Posterior vena cava (tissue), 2 donors: ENCODE data around the gene IFRD2. TPM values are rescaled to one million over a fixed set of nuclear protein-coding genes. Genes with fewer than 3 reads are reported as not detected.

Experiments used
- DNase-seq: peaks from one replicate; pipeline ENCODE4 v3.0.0-alpha.2; 2020; ENCODE audit warnings: low spot score
- intact Hi-C, 2 donors: fragments of 100-400 bp; cut with DNase I; formaldehyde crosslinking; loops; one replicate each; pipeline versions ENCODE4 v1.14.1 to v1.14.2; 2022 to 2023
- total RNA-seq, 2 donors: library from RNA; stranded (reverse); fragmentation: NEBNext Ultra II Directional; extraction: Animal tissue kit (Norgen Biotek cat#: 25700); gene quantifications; one replicate each; pipeline ENCODE4 v1.2.1, GENCODE V29; 2021
- donor health status: DM: yes; HTN: yes; CAD: no.
- donor health status: DM: yes; HTN: yes; CAD: no.

IFRD2 gene
- total RNA-seq, 2 donors from 2014 or later = 47.3 to 53.3 TPM

DNA sequence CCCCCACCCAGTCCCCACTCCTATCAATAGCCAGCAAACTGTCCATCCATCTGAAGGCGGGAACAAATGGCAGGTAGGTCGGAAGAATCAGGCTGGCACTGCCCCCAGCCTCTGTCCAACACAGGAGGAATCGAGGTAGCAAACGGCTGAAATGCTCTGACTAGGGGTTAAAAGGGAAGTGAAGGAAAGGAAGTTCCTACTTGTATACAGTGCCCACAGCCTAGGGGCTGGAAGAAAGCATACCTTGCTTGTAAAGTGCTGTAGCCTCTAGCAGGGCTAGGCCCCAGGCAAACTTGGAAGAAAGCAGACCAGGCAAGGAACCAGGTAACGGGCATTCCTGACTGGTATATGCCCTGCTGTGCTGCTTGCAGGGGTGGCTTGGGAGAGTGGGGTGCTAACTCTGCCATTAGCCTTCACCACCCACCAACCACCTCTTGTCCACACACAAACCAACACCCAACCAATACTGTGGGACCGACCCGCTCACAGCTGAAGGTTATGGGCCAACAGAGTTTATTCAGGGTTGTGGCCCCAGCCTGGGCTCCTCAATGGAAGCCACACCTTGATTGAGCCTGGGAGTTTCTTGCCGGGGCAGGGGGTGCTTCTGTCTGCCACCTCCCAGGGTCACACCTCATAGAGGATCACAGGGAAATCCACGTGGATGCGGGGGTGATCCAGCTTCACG lies 33.4 kb upstream of the IFRD2 start:
- intact Hi-C loops = no loop called here
- DNase-seq = no peak

DNA sequence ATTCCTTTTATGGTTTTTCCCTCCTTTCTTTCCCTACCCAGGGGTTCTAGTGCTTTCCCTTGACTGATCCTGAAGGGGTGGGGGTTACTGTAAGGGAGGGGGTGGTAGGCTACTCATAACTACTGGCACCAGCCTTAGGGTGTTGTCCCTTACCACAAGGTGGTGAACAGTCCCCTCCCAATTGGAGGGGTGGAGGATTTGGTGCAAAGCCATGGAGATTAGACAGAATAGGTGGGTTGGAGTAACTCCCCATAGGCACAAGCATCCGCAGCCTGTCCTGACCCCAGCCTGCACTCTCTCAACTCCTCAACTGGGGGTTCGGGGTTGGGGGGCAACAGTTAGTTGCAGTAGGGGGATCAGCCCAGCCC lies 32.9 kb upstream of the IFRD2 start:
- intact Hi-C loops = no loop called here

DNA sequence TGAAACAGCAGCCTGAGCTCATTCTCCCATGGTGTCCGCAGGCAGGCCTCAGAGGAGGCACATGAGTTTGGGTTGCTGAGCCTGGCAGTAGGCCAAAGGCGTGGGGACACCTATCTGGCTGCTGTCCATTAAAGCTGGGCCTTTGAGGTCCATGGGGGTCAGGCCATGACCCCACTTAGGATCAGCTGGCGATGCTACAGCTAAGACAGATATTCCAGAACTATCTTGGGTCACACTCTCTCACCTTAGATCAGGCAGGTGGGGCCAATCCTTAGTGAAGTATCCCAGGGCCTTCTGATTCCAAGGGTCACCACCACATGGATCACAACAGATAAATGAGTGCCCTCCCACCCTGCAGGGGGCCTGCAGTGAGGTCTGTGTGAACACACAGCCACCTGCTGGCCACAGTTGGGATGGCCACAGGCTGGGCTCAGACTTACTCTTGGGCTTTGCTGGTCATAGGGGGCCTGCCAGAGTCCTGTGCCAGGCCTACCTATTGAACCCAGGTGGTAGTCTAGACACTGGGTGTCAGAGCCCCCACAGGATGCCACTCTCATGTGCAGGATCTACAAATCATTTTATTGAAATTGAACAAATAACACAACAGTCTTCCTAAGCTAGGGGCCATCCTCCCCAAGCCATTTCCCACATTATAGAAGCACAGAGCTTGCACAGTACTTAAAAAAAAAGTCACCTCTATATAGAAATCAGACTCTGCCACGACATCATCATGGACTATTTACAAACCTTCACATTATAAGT lies 32.3 kb upstream of the IFRD2 start:
- peak; percentile 89 for DNase-seq
- intact Hi-C loops = no loop called here

More for the DNA sequence above, 32.9 kb upstream of the IFRD2 start:
- no peak for DNase-seq

DNA sequence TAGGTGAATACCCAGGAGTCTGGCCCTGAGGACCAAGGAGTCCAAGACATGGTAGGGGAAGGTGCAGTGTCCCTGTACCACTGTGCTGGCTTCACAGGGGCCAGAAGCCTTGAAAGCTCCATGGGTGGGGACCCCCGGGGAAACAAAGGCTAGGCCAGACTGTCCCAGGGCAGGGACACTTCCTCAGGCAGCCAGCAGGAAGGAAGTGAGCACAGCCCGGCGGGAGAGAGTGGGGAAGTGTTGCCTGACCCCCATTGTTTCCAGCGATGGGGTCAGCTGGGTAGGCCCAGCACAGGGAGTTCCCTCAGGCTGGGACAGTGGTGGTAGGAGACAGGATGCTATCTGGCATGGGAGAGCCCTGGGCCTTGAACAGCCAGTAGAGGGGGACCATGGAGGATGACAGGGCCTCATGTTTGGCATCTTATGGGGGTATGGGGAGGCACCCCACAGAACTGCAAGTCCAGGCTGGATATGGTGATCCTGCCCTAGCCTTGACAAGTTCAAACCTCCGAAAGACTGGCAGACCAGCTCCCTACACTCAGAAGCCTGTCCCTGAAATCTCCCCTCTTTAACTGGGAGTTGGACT lies 31.5 kb upstream of the IFRD2 start:
- intact Hi-C loops = no loop called here
- DNase-seq = peak; percentile 86

DNA sequence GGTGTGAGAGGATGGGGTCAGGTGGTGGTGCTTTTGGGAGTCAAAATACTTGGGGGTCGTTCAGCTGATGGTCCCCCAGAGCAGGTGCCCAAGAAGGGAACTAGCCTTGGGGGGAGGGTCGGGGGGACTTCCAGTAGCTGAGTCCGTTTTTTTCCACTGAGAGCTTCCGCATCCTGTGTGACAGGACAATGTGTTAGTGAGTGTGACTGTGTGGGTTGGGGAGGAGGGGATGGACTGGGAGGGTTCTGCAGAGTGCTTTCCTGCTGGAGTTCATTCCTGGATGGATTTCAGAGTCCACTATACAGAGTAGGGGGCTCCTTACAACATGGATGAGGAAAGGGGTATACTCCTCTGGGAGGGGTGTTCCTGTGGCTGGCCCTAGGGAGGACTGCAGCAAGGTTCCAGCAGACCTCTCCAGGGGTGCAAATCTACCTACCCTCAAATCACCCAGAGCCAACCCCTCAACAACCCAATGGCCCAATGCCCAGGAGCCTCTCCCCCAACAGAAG lies 30.9 kb upstream of the IFRD2 start:
- intact Hi-C loops = no loop called here
- no peak for DNase-seq

DNA sequence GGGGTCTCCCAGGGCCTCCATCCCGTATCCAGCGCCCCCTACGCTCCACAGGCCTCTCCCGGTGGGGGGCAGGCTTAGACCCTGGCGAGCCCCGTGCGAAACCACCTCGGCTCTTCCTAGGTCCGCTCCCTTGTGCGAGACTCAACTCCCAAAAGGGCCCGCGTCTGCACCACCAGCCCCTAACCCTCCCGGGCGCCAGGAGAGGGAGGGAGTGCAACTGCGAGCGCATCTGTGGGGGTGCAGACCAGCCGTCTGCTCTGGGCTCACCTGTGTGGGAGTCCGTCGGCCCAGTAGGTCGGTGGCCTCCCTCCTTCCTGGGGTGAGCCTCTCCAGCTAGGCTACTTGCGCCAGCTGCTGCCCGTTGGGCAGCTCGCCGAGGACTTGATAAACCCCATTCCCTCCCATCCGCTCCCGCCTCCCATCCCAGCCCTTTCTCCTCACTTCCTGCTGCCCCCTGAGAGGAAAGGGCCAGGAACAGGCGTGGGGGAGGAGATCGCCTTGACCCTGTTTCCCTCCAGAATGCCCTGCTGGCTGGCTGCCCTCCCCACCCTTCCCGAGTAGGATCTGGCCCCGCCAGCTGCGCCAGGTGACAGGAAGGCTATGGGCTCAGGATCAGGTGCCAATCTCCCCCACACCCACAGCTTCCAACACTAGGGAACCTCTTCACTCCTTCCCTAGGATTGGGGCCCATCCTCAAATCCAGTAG lies 30.3 kb upstream of the IFRD2 start, which contains the start of gene HYAL2:
Gene HYAL2, minus strand, starts transcription at position 360 of the 706 bp plus-strand sequence. CDS start 2,256 bp downstream, outside the sequence.
- intact Hi-C loops = loop anchor here in 1 of 2 donors (1.0 kb wide), 1 partner anchor 30 kb away; no protein-coding TSS in a partner anchor
- peak; percentile 91 for DNase-seq

DNA sequence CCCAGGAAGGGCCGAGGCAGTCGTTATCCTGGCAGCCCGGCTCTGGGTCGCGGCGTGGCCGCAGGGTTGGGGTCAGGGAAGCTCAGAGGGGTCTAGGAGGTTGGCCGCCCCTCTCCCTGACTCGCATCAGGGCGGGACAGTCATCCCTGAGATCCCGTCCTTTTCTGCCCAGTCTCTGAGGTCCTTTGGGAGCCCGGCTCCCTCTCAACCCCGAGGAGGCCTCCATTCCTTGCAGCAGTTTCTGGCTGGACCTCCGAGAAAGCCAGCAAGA lies 29.8 kb upstream of the IFRD2 start:
- intact Hi-C loops = loop anchor here in 1 of 2 donors (1.0 kb wide), 1 partner anchor 30 kb away; no protein-coding TSS in a partner anchor
- no peak for DNase-seq

DNA sequence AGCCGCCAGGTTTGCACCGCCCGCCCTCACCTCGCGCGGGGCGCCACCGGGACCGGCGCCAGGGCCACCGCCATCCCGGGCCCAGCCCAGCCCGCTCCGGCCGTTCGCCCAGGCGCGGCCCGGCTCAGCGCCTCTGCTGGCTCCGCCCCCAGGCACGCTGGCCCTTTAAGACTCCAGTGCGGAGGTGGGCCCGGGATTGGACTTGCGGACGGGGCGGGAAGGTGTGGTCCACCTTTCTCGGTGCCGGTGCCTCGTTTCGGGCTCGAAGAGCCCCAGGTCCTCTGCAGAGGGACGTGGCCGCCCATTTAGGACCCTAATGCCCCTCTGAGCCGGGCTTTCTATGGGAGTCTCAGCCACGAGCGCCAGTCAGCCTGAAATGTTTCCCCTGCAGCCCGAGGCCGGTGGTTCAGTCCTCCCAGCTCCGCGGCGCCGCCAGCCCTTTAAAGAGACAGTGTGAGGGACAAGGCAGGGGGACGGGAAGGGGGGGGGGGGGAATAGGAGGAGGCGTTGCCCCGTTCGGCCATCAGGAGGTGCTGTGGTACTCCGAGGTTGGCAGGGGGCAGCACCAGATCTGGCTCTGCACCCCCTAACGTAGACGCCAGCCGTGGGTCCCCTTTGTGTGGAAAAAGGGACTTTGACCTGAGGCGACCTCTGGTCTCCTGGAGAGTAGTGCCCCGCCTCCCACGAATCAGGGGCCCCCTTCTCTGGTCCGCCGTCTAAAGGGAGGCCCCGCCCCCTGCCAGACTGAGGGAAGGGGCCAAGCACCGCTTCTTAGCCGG lies 29.3 kb upstream of the IFRD2 start:
- peak; percentile 96 for DNase-seq
- intact Hi-C loops = loop anchor here in 1 of 2 donors (1.0 kb wide), 1 partner anchor 31 kb away; no protein-coding TSS in a partner anchor

DNA sequence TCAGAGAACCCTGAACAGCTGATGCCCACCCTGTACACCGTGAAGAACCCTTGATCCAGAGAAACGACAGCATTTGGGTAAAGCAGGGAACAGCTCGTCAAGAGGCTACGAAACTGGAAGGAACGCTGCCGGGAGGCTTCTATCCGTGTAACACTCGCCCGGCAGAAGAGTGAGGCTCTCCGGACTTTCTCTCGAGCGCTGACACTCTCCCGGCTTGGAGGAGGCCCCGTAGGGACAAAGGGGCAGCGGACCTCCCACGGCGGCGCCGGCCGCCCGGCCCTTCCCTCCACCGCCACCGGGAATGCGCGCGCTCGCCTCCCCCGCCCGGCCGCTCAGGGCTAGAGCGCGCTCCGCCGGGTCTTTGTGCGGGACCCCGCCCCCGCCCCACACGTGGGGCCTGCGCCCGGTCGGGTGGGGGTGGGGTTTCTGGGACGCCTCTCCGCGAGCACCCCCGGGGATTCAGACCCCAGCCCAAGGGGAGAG lies 28.7 kb upstream of the IFRD2 start:
- peak; percentile 91 for DNase-seq
- intact Hi-C loops = no loop called here

DNA sequence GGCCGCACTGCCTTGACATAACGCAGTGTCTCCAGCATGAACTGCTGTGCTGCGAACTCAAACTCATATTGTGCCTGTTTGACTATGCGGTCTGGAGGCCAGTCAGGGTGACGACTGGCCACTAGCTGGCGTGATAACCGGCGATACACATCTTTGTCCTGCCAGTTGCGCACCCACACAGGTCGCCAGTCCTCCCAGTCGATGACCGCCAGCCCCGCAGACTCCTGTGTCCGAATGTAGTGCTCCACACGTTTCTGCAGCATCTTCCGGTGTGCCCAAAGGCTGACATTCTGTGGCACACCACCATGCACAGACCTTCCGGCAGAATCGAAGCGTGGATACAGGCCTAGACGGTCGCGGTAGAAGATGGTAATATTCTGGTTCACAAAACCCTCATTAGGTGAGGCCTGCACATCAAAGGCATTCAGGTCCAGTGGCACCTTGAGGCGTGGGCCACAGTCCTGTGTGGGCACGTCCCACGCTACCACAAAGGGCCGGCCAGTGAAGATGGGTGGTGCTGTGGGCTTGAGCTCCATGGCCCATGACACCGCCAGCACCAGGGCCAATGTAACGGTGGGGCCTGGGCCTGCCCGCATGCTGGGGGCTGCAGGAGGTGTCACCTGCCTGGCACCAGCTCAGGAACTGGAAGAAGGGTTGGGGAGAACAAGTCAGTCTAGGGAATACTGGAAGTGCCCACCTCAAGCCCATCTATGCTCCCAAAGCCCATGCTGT lies 27.8 kb upstream of the IFRD2 start:
- intact Hi-C loops = no loop called here
- no peak for DNase-seq

DNA sequence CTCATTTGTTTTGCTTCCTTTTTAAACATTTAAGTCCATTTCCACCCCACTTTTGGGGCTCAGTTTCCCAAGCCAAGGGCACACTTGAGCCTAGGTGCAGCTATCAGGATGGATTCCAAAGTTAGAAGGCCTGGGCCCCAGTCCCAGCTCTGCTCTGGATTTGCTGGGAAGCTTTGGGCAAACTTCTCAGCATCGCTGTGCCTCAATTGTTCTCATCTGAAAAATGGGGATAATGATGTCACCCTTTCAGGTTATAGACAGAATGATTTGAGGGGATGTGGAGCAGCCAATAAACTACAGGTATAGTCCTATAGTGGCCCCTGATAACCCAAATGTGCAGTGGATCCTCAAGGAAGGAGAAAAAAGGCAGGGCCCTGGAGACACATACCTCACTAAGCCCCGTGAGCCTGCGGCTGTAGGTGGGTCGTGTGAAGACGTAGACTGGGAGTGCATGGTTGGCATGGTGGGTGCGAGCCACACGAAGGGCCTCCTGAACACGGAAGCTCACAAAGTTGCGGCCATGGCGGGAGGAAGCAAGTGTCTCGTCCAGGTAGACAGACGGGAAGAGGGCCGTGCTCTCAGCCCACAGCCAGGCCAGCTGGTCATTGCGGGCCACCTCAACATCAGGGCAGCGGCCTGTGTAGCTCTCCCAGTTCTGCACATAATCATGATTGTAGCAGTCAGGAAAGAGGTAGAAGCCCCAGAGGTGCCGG lies 27.1 kb upstream of the IFRD2 start:
- intact Hi-C loops = no loop called here
- no peak for DNase-seq

DNA sequence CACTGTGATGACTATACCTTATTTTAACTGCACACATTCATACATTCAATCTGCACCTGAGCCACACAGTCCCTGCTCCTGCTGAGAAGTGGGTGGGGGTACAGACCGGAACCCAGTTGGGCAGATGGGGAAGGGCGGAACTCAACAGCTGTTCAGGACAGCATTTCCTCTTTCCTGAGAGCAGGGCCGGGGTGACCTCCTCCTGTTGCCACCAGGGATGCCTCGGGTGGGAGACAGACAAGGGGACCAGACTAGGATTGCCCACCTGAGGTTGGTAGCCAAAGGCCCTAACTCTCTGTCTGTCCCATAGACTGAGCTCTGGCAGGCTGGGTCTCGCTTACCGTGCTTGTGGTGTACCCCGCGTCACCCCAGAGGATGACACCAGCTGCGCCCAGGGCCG lies 26.4 kb upstream of the IFRD2 start:
- intact Hi-C loops = no loop called here
- no peak for DNase-seq

DNA sequence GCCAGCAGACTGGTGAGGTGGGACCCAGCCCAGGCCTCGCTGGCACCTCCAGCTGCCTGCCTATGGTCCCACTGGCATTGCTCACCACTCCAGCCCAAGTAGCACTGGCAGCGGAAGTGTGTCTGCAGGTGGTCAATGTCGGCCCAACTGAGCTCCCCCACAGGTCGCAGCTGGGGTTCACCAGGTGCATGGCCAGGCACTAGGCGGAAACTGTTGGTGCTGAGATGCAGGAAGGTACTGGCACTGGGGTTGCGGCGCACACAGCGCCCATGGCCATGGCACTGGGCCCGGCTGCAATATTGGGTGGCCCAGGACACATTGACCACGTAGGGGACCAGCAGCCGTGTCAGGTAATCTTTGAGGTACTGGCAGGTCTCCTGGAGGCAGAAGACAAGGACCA lies 25.9 kb upstream of the IFRD2 start:
- intact Hi-C loops = no loop called here

DNA sequence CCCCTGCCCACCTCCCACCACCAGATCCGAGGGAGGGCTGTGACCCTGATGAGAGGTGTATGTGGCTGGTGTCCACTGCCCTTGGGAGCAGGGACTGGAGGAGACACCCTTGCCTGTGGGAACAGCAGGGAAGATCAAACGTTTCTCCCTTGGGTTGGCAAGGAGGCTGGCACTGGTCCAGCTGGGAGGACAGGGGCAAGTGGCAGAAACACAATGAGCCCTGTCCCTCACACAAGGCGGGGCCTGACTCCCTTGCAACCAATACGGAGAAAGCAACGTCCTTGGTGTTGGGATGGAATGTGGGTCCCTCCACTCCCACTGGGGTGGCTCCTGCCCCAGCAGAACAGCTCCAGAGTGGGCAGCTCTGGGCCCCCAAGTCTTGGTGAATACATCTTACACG lies 25.1 kb upstream of the IFRD2 start:
- DNase-seq = no peak
- intact Hi-C loops = no loop called here

More for the DNA sequence above, 25.9 kb upstream of the IFRD2 start:
- DNase-seq = no peak

DNA sequence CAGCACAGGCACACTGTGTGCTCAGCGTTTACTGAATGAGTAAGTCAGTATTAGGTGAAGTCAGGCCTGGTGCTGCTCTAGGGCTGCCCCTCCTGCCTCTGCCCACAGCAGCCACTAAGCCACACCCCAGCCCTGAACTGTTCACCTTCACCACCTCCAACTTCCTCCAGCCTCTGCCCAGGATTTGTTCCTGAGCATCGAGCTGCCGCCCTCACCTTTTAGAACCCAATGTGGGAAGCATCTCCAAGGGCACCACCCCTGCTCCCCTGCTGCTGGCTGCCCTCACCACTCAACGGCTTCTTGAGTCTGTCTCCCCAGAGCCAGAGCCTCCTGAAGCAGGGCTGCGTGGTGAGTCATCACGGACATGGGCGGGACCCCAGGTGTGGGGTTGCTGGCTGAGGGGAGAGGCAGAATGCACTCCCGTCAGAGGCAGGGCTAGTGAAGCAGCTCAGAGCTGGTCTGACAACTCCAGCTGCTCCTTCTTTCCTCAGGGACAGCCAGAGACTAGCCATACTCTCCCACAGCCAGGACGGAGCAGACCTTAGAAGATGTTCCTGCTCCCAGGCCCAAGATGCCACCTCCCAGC lies 24.5 kb upstream of the IFRD2 start:
- intact Hi-C loops = no loop called here
- DNase-seq = no peak

DNA sequence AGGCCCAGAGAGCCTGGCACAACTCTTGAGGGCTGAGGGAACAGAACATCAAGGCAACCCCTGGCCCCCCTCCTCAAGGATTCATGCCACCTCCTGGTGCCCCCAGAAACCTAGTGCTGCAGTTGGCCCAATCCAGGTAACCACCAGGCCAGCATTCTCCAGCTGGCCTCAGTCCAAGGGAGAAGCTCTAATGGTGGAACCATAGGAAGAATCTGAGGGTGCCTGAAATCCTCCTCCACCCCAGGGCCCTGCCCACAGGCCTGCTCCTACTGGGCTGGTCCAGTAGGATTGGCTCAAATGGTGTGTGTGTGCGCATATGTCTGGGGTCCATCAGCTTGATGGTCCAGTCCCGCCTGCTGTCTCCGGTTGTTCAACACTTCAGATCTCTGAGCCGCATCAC lies 22.6 kb upstream of the IFRD2 start:
- intact Hi-C loops = no loop called here
- DNase-seq = no peak

DNA sequence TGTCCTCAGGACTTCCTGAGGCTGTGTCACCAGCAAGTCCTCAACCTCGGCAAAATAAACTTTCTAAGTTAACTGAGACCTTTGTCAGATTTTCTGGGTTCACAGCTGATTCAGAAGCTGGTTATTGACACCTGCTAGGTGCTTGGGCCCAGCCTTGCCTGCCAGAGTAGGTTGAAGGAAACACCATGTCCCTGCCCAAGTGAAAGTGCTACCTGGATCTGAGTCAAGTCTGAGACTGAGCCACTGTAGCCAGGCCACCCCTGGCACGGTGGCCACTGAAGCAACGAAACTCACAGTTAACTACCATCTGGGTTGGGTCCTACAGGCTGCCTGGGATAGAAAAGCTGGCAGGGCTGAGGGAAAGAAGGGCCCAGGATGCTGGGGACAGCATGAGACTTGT lies 22.1 kb upstream of the IFRD2 start:
- DNase-seq = no peak
- intact Hi-C loops = no loop called here
